Neural progenitor cell (in vitro differentiated cells): Measurements from ENCODE around the gene TPH1. TPM values are rescaled to one million over a fixed set of nuclear protein-coding genes. Genes with fewer than 3 reads are reported as not detected.
"Not testable (repeated sequence)": the region's sequence is repeated elsewhere in the genome, so short reads cannot be mapped to it uniquely, and the experiment has no call there.

Source experiments
- DNase-seq: peaks from one replicate; pipeline ENCODE4 v3.0.0-alpha.2; 2016; ENCODE audit warnings: low spot score
- H2AFZ ChIP-seq: fragments of 200-600 bp; sonication (generic); replicated peaks from 2 replicates; pipeline ENCODE4 v1.6.1; 2016; ENCODE audit warnings: antibody characterized with exemption
- H3F3A ChIP-seq: fragments of 200-600 bp; sonication (generic); 2 replicates; pipeline ENCODE4 v1.6.1; 2016; ENCODE audit warnings: antibody characterized with exemption, low read depth
- H3K27ac ChIP-seq: fragments of 200-600 bp; sonication (generic); 2 replicates; pipeline ENCODE4 v1.5.1; 2016; ENCODE audit warnings: mild to moderate bottlenecking
- H3K27me3 ChIP-seq: fragments of 200-600 bp; sonication (generic); 2 replicates; pipeline ENCODE4 v1.6.1; 2016; ENCODE audit warnings: mild to moderate bottlenecking, moderate library complexity
- H3K36me3 ChIP-seq: fragments of 200-600 bp; sonication (generic); 2 replicates; pipeline ENCODE4 v1.5.1; 2016
- H3K4me1 ChIP-seq: fragments of 200-600 bp; sonication (generic); 2 replicates; pipeline ENCODE4 v1.6.1; 2016; ENCODE audit warnings: mixed run types
- H3K4me2 ChIP-seq: fragments of 200-600 bp; sonication (generic); 2 replicates; pipeline ENCODE4 v1.6.1; 2016
- H3K4me3 ChIP-seq: fragments of 200-600 bp; sonication (generic); 2 replicates; pipeline ENCODE4 v1.5.1; 2016
- H3K79me2 ChIP-seq: fragments of 200-600 bp; sonication (generic); 2 replicates; pipeline ENCODE4 v1.6.1; 2016; ENCODE audit warnings: low read depth
- H3K9ac ChIP-seq: fragments of 200-600 bp; sonication (generic); 2 replicates; pipeline ENCODE4 v1.6.1; 2016
- H3K9me3 ChIP-seq: fragments of 200-600 bp; sonication (generic); 2 replicates; pipeline ENCODE4 v1.5.1; 2016; ENCODE audit warnings: low read depth
- H4K20me1 ChIP-seq: fragments of 200-600 bp; sonication (generic); 2 replicates; pipeline ENCODE4 v1.6.1; 2016; ENCODE audit warnings: low read depth
- H3K27ac Mint-ChIP-seq: 3 replicates; pipeline ENCODE4 v1.8.0; 2021; ENCODE audit warnings: mixed read lengths
- H3K27me3 Mint-ChIP-seq: 2 replicates; pipeline ENCODE4 v1.8.0; 2022; ENCODE audit warnings: low read depth, mild to moderate bottlenecking, inconsistent platforms, moderate library complexity, mixed read lengths; ENCODE audit not compliant: insufficient read depth
- H3K36me3 Mint-ChIP-seq: 3 replicates; pipeline ENCODE4 v1.8.0; 2021; ENCODE audit warnings: mixed read lengths
- H3K4me1 Mint-ChIP-seq: 3 replicates; pipeline ENCODE4 v1.8.0; 2021; ENCODE audit warnings: mixed read lengths
- H3K4me3 Mint-ChIP-seq: 3 replicates; pipeline ENCODE4 v1.8.0; 2021; ENCODE audit warnings: mild to moderate bottlenecking, moderate library complexity, mixed read lengths
- H3K9me3 Mint-ChIP-seq: 3 replicates; pipeline ENCODE4 v1.8.0; 2020; ENCODE audit warnings: mixed read lengths
- EZH2 ChIP-seq: fragments of 200-600 bp; sonication (generic); IDR thresholded peaks from 2 replicates; pipeline ENCODE4 v1.6.1; 2017; ENCODE audit warnings: antibody characterized with exemption, mild to moderate bottlenecking, moderate library complexity
- EZH2phosphoT487 ChIP-seq: fragments of 200-600 bp; sonication (generic); IDR thresholded peaks from 2 replicates; pipeline ENCODE4 v1.6.1; 2017; ENCODE audit warnings: antibody characterized with exemption
- total RNA-seq: library from RNA; depleted of rRNA; stranded (reverse); fragments of >200 nt; gene quantifications from 2 replicates; pipeline ENCODE4 v1.2.3, GENCODE V29; 2015; ENCODE audit warnings: low replicate concordance
- TF ChIP-seq, protein P1 (sequence below): fragments of 200-600 bp; sonication (generic); IDR thresholded peaks from 2 replicates; pipeline ENCODE4 v1.5.1; 2017; ENCODE audit warnings: antibody characterized with exemption, mild to moderate bottlenecking

The TPH1 gene
- total RNA-seq, 1 donor from 2014 or later = 0.24 TPM

DNA sequence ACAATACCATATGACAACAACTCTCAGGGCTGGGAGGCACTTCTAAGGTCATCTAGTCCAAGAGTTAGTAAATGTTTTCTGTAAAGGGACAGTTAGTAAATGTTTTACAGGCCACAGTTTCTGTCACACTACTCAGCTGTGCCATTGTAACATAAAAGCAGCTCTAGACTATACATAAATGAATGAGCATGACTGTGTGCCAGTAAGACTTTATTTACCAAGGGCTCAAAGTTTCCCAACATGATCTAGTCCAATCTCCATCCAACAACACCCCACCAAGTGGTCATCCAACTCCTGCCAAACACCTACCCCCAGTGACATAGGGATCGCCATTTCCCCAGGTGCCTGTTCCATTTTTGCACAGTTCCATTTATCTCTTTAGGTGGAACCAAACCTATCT lies 45.3 kb downstream of the TPH1 start:
- no peaks in the 10 kb centered on the region for H3K27me3 Mint-ChIP-seq
- H4K20me1 ChIP-seq = no peaks in the 10 kb centered on the region

DNA sequence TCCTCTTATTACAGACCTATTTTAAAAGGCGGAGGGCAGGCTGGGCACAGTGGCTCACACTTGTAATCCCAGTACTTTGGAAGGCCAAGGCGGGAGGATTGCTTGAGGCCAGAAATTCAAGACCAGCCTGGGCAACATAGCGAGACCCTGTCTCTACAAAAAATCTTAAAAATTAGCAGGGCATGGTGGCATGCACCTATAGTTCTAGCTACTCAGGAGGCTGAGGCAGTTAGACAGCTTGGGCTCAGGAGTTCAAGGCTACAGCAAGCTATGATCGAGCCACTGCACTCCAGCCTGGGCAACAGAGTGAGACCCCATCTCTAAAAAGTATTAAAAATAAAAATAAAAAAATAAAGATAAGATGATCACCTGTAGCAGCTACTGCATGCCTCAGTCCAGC lies 45.9 kb downstream of the TPH1 start:
- not testable (repeated sequence) for H3K27me3 Mint-ChIP-seq, H3K4me2 ChIP-seq, H3K4me1 Mint-ChIP-seq, H3K4me3 Mint-ChIP-seq, H3K36me3 ChIP-seq, H4K20me1 ChIP-seq, H2AFZ ChIP-seq, DNase-seq, H3K9me3 Mint-ChIP-seq, H3K4me3 ChIP-seq, H3K9ac ChIP-seq, H3K27me3 ChIP-seq, H3K27ac ChIP-seq, H3F3A ChIP-seq, H3K27ac Mint-ChIP-seq, H3K79me2 ChIP-seq, H3K4me1 ChIP-seq, H3K9me3 ChIP-seq
- H3K36me3 Mint-ChIP-seq = peaks cover 18% of the 10 kb centered on the region

More for the DNA sequence above, 45.3 kb downstream of the TPH1 start:
- no peak overlapping the region for H3K4me2 ChIP-seq
- Mint-ChIP-seq H3K4me1 (peaks cover 9% of the 10 kb centered on the region), H3K9me3 (no peaks in the 10 kb centered on the region), H3K4me3 (no peak overlapping the region), H3K36me3 (peaks cover 21% of the 10 kb centered on the region), H3K27ac (no peak overlapping the region)
- H3K4me1 ChIP-seq = no peaks in the 10 kb centered on the region
- H3K9ac ChIP-seq = no peak overlapping the region
- no peaks in the 10 kb centered on the region for H3K9me3 ChIP-seq
- no peaks in the 10 kb centered on the region for H3K36me3 ChIP-seq
- no peak overlapping the region for H2AFZ ChIP-seq
- TF ChIP-seq EZH2 = no peak
- TF ChIP-seq, protein P1, sequence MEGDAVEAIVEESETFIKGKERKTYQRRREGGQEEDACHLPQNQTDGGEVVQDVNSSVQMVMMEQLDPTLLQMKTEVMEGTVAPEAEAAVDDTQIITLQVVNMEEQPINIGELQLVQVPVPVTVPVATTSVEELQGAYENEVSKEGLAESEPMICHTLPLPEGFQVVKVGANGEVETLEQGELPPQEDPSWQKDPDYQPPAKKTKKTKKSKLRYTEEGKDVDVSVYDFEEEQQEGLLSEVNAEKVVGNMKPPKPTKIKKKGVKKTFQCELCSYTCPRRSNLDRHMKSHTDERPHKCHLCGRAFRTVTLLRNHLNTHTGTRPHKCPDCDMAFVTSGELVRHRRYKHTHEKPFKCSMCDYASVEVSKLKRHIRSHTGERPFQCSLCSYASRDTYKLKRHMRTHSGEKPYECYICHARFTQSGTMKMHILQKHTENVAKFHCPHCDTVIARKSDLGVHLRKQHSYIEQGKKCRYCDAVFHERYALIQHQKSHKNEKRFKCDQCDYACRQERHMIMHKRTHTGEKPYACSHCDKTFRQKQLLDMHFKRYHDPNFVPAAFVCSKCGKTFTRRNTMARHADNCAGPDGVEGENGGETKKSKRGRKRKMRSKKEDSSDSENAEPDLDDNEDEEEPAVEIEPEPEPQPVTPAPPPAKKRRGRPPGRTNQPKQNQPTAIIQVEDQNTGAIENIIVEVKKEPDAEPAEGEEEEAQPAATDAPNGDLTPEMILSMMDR = no peak
- TF ChIP-seq EZH2phosphoT487 = no peak
- H3K27me3 ChIP-seq = no peaks in the 10 kb centered on the region
- no peak overlapping the region for H3K4me3 ChIP-seq
- H3K27ac ChIP-seq = no peak overlapping the region
- no peaks in the 10 kb centered on the region for H3F3A ChIP-seq
- H3K79me2 ChIP-seq = no peaks in the 10 kb centered on the region
- DNase-seq = no peak

Other genes with a start within 250 kb of the TPH1 start
- 35.1 and 36.5 TPM in 2 replicates for gene SERGEF, start 33.2 kb downstream of the TPH1 start, total RNA-seq
- gene SAAL1, start 59.8 kb upstream of the TPH1 start, total RNA-seq = 50.8 and 73.4 TPM in 2 replicates
- not detected in 2 replicates for gene MRGPRX3, start 86.3 kb upstream of the TPH1 start, total RNA-seq
- gene MRGPRX4, start 126.6 kb upstream of the TPH1 start, total RNA-seq = not detected in 2 replicates
- not detected in 2 replicates for gene SAA4, start 190.5 kb upstream of the TPH1 start, total RNA-seq
- gene SAA2, start 202.4 kb upstream of the TPH1 start, total RNA-seq = not detected in 2 replicates
- gene SAA1, start 220.0 kb upstream of the TPH1 start, total RNA-seq = not detected in 2 replicates